ENCODE data around the gene PTGES. TPM values are rescaled to one million over a fixed set of nuclear protein-coding genes. Genes with fewer than 3 reads are reported as not detected.
"Not testable (repeated sequence)": the region's sequence is repeated elsewhere in the genome, so short reads cannot be mapped to it uniquely, and the experiment has no call there.

PTGES gene
- total RNA-seq, 1 donor, result 16.0 TPM

- DNase-seq (ENCODE audit: low read depth), result peak; percentile 100
- TF ChIP-seq CTCF (IDR thresholded peaks at IDR 0.05; ENCODE audit: insufficient read depth, low read depth, low read length), result no peak
- peak overlapping the region; percentile 40 for H3K4me3 ChIP-seq (ENCODE audit: low read depth, low read length)
Observed at GRCh38 chr9:129776938-129777768, 24.3 kb upstream of the PTGES start.

GRCh38 chr9:129776566-129776937 lies 23.7 kb upstream of the PTGES start:
- H3K4me3 ChIP-seq (ENCODE audit: low read depth, low read length), result peak overlapping the region; percentile 40
- no peak for TF ChIP-seq CTCF (IDR thresholded peaks at IDR 0.05; ENCODE audit: insufficient read depth, low read depth, low read length)
- DNase-seq (ENCODE audit: low read depth), result no peak

- DNase-seq (ENCODE audit: low read depth); H3K4me3 ChIP-seq (ENCODE audit: low read depth, low read length): not testable (repeated sequence)
Observed at GRCh38 chr9:129776096-129776495, 23.3 kb upstream of the PTGES start.

- no peak overlapping the region for H3K4me3 ChIP-seq (ENCODE audit: low read depth, low read length)
- no peak for DNase-seq (ENCODE audit: low read depth)
- no peak for TF ChIP-seq CTCF (IDR thresholded peaks at IDR 0.05; ENCODE audit: insufficient read depth, low read depth, low read length)
Observed at GRCh38 chr9:129775448-129775798, 22.6 kb upstream of the PTGES start.

- no peak overlapping the region for H3K4me3 ChIP-seq (ENCODE audit: low read depth, low read length)
- TF ChIP-seq CTCF (IDR thresholded peaks at IDR 0.05; ENCODE audit: insufficient read depth, low read depth, low read length), result no peak
- DNase-seq (ENCODE audit: low read depth), result no peak
Observed at GRCh38 chr9:129774791-129775447, 22.1 kb upstream of the PTGES start.

- H3K4me3 ChIP-seq (ENCODE audit: low read depth, low read length), result no peak overlapping the region
- peak; percentile 98 for DNase-seq (ENCODE audit: low read depth)
- no peak for TF ChIP-seq CTCF (IDR thresholded peaks at IDR 0.05; ENCODE audit: insufficient read depth, low read depth, low read length)
Observed at GRCh38 chr9:129773262-129774048, 20.6 kb upstream of the PTGES start.

GRCh38 chr9:129770741-129771140 lies 17.9 kb upstream of the PTGES start:
- no peak for DNase-seq (ENCODE audit: low read depth)
- no peak overlapping the region for H3K4me3 ChIP-seq (ENCODE audit: low read depth, low read length)
- TF ChIP-seq CTCF (IDR thresholded peaks at IDR 0.05; ENCODE audit: insufficient read depth, low read depth, low read length), result no peak

All from fibroblast of villous mesenchyme (primary cell).